HCT116 (cell line): ENCODE measurements around the gene FOS. TPM values are rescaled to one million over a fixed set of nuclear protein-coding genes. Genes with fewer than 3 reads are reported as not detected.

Experiments
- ATAC-seq: fragments of 200-7000 bp; cut with Tn5 transposase; 2 replicates; pipeline ENCODE4 v1.9.1; 2020; ENCODE audit warnings: mild to moderate bottlenecking, moderate library complexity
- BruUV-seq: library from RNA; stranded (reverse); fragments of 400-500 nt; replicated peaks from 2 replicates; lab custom pipeline; 2021; lab: Mats Ljungman, UMichigan
- CTCF ChIA-PET: fragments of 300-600 bp; sonication (Branson Sonifier 250); formaldehyde crosslinking; loops from one replicate; lab custom pipeline; 2021; ENCODE audit warnings: antibody characterized with exemption; lab: Charles Lee
- POLR2A ChIA-PET: fragments of 300-600, 350-600 bp; sonication (Branson Sonifier 250); formaldehyde crosslinking; loops from one replicate; lab custom pipeline; 2021; ENCODE audit warnings: antibody characterized with exemption; lab: Charles Lee
- RAD21 ChIA-PET, 2 experiments: fragments of 300-600 bp; sonication (Branson Sonifier 250); formaldehyde crosslinking; loops; one replicate each; lab custom pipeline; 2023; ENCODE audit warnings: low total read pairs in 2 of 2; ENCODE audit not compliant: uncharacterized antibody in 2 of 2, unreplicated experiment in 2 of 2, low non-redundant PET in 1 of 2; lab: Charles Lee
- DNase-seq: peaks from one replicate; pipeline ENCODE4 v3.0.0-alpha.2; 2010; ENCODE audit warnings: low read depth, low spot score
- H2AFZ ChIP-seq: fragments of 200-600 bp; shearing (Covaris generic), sonication (generic); 2 replicates; pipeline ENCODE4 v1.6.1; 2017; ENCODE audit warnings: low read depth, mixed run types, mixed read lengths, antibody characterized with exemption, low read length; ENCODE audit not compliant: poor library complexity, severe bottlenecking
- H3K27ac ChIP-seq: 2 replicates; pipeline ENCODE4 v1.5.1; 2012; ENCODE audit warnings: low read depth, low read length
- H3K27me3 ChIP-seq: fragments of 200-600 bp; sonication (generic); 2 replicates; pipeline ENCODE4 v1.6.1; 2016; ENCODE audit warnings: mixed run types, low read length, mixed read lengths; ENCODE audit not compliant: insufficient read depth
- H3K36me3 ChIP-seq, 2 experiments: fragments of 200-500 bp in 1 of 2; fragments of 200-600 bp in 1 of 2; sonication (Bioruptor generic) in 1 of 2; sonication (generic) in 1 of 2; 2 replicates each; pipeline versions ENCODE4 v1.5.1 to v1.6.1; 2014 to 2016; ENCODE audit warnings: low read length in 2 of 2, inconsistent platforms in 1 of 2, mixed read lengths in 1 of 2, mixed run types in 1 of 2; ENCODE audit not compliant: insufficient read depth in 2 of 2, control insufficient read depth in 1 of 2
- H3K4me1 ChIP-seq, 2 experiments: fragments of 200-600 bp in 1 of 2; sonication (generic) in 1 of 2; 2 replicates each; pipeline versions ENCODE4 v1.5.1 to v1.6.1; 2012 to 2017; ENCODE audit warnings: low read length in 2 of 2, inconsistent platforms in 1 of 2, mild to moderate bottlenecking in 1 of 2, mixed read lengths in 1 of 2, mixed run types in 1 of 2, moderate library complexity in 1 of 2; ENCODE audit not compliant: insufficient read depth in 2 of 2, control insufficient read depth in 1 of 2
- H3K4me2 ChIP-seq: fragments of 200-600 bp; sonication (generic); 2 replicates; pipeline ENCODE4 v1.6.1; 2017; ENCODE audit warnings: mixed run types, low read length, mixed read lengths
- H3K4me3 ChIP-seq, 2 experiments: fragments of 200-600 bp in 1 of 2; sonication (generic) in 1 of 2; replicated peaks in 1 of 2; 2 replicates each; pipeline ENCODE4 v1.5.1; 2011 to 2016; ENCODE audit warnings: low read length in 2 of 2, control low read depth in 1 of 2, low read depth in 1 of 2, mild to moderate bottlenecking in 1 of 2, mixed read lengths in 1 of 2, mixed run types in 1 of 2
- H3K79me2 ChIP-seq: fragments of 200-600 bp; sonication (generic); 2 replicates; pipeline ENCODE4 v1.6.1; 2017; ENCODE audit warnings: mild to moderate bottlenecking, mixed run types, low read length, moderate library complexity, mixed read lengths; ENCODE audit not compliant: insufficient read depth
- H3K9ac ChIP-seq: fragments of 200-600 bp; sonication (generic); 2 replicates; pipeline ENCODE4 v1.6.1; 2016; ENCODE audit warnings: low read length, mixed read lengths
- H3K9me2 ChIP-seq: fragments of 200-600 bp; sonication (generic), shearing (Covaris generic); 2 replicates; pipeline ENCODE4 v1.6.1; 2017; ENCODE audit warnings: mixed run types, mild to moderate bottlenecking, moderate library complexity; ENCODE audit not compliant: insufficient read depth
- H3K9me3 ChIP-seq, 2 experiments: fragments of 200-500 bp in 1 of 2; fragments of 200-600 bp in 1 of 2; sonication (Bioruptor generic) in 1 of 2; sonication (generic) in 1 of 2; 2 replicates each; pipeline ENCODE4 v1.6.1; 2014 to 2017; ENCODE audit warnings: low read length in 2 of 2, mixed read lengths in 2 of 2, inconsistent platforms in 1 of 2, low read depth in 1 of 2, mild to moderate bottlenecking in 1 of 2, mixed run types in 1 of 2, moderate library complexity in 1 of 2; ENCODE audit not compliant: control insufficient read depth in 1 of 2, insufficient read depth in 1 of 2
- H4K20me1 ChIP-seq: fragments of 200-600 bp; sonication (generic), shearing (Covaris generic); 2 replicates; pipeline ENCODE4 v1.6.1; 2017; ENCODE audit warnings: mixed run types, mild to moderate bottlenecking, moderate library complexity; ENCODE audit not compliant: insufficient read depth
- RAD21 ChIP-seq: IDR thresholded peaks from 2 replicates; pipeline ENCODE4 v1.6.1; 2012; ENCODE audit warnings: low read depth, mild to moderate bottlenecking
- TCF7L2 ChIP-seq: IDR thresholded peaks from 2 replicates; pipeline ENCODE4 v1.7.0; 2011; ENCODE audit warnings: borderline replicate concordance, inconsistent platforms; ENCODE audit not compliant: insufficient read depth, insufficient read length; ENCODE audit errors: extremely low read depth
- intact Hi-C: fragments of 100-400 bp; cut with micrococcal nuclease; formaldehyde crosslinking; loops from 2 replicates; pipeline ENCODE4 v1.10.0; 2022
- total RNA-seq: library from RNA; stranded (reverse); gene quantifications from one replicate; pipeline ENCODE4 v1.2.1, GENCODE V29; 2021; ENCODE audit not compliant: unreplicated experiment
- TF ChIP-seq, protein P1 (sequence below), 3 experiments: fragments of 200-600 bp in 1 of 3; sonication (generic) in 1 of 3; IDR thresholded peaks in 2 of 3; conservative IDR thresholded peaks in 1 of 3; 2 replicates each; pipeline ENCODE4 v1.5.1; 2012 to 2017; ENCODE audit warnings: low read depth in 2 of 3, low read length in 2 of 3, antibody characterized with exemption in 1 of 3, borderline replicate concordance in 1 of 3, control low read depth in 1 of 3, mild to moderate bottlenecking in 1 of 3, mixed read lengths in 1 of 3, mixed run types in 1 of 3, moderate library complexity in 1 of 3; ENCODE audit not compliant: insufficient read depth in 1 of 3

Gene FOS
- total RNA-seq, 1 experiment from 2014 or later, result 50.4 TPM

DNA sequence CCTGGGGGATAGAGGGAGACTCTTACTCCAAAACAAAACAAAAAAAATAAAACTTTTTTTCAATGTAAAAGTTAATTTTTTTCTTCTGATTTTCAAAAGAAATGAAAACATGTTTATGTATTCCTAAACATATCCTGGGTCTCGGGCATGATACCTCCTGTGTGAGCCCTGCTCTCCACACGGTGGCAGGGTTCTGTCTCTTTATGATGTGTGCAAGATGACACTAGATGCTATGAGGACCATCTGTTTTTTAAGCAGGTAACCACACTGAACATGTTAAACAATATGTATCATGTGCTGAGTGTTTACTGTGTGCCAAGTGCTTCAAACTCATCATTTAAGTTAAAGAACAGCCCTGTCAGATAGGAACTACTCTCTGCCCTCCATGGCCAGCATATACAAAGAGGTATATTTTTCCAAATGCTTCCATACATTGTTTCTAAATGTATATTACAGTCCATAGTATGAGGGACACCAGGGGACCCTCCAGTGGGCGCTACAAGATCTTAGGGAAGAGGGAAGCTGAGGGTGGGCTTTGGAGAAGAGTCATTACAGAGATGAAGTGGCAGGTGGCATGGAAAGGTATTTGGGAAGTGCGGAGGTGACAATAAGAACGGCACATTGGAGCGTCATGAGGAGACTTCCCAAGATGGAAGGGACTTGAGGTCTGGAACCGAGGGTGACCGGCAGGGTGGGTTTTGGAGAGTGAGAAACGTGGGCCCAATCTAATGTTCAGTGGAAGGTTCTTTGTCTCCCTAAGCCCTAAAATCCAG, 28.5 kb downstream of the FOS start:
- H3K4me2 ChIP-seq, result peak overlapping the region; percentile 53
- DNase-seq (peak; percentile 26), ATAC-seq (peak; percentile 71)
- no peaks in the 10 kb centered on the region for H3K79me2 ChIP-seq
- CTCF ChIA-PET, result interaction anchor here (1.0 to 4.3 kb wide), 7 partner anchors 10 to 270 kb away, joined by 4 to 45 read pairs (median 8); no protein-coding TSS in a partner anchor
- no peaks in the 10 kb centered on the region for H4K20me1 ChIP-seq
- H3K9ac ChIP-seq, result no peak overlapping the region
- no peaks in the 10 kb centered on the region for H3K9me3 ChIP-seq
- H3K27me3 ChIP-seq, result no peaks in the 10 kb centered on the region
- POLR2A ChIA-PET, result interaction anchor here (1.3 kb wide), 1 partner anchor 182 kb away, joined by 3 read pairs; no protein-coding TSS in a partner anchor
- intact Hi-C loops, result loop anchor here (1.0 to 2.0 kb wide), 3 partner anchors 181 to 446 kb away; no protein-coding TSS in a partner anchor
- peaks cover 0 to 10% of the 10 kb centered on the region in 2 experiments; a peak in 2 of 4 replicates for H3K4me1 ChIP-seq
- no peak overlapping the region for H3K27ac ChIP-seq
- peak overlapping the region; percentile 83 for H2AFZ ChIP-seq
- BruUV-seq, result no TSS peak
- H3K4me3 ChIP-seq, result no peak overlapping the region
- no peaks in the 10 kb centered on the region for H3K36me3 ChIP-seq
- H3K9me2 ChIP-seq, result no peaks in the 10 kb centered on the region
- TF ChIP-seq RAD21, result peak; percentile 67
- TF ChIP-seq, protein P1, sequence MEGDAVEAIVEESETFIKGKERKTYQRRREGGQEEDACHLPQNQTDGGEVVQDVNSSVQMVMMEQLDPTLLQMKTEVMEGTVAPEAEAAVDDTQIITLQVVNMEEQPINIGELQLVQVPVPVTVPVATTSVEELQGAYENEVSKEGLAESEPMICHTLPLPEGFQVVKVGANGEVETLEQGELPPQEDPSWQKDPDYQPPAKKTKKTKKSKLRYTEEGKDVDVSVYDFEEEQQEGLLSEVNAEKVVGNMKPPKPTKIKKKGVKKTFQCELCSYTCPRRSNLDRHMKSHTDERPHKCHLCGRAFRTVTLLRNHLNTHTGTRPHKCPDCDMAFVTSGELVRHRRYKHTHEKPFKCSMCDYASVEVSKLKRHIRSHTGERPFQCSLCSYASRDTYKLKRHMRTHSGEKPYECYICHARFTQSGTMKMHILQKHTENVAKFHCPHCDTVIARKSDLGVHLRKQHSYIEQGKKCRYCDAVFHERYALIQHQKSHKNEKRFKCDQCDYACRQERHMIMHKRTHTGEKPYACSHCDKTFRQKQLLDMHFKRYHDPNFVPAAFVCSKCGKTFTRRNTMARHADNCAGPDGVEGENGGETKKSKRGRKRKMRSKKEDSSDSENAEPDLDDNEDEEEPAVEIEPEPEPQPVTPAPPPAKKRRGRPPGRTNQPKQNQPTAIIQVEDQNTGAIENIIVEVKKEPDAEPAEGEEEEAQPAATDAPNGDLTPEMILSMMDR (IDR thresholded peaks at IDR 0.05 in 2 of 3, conservative IDR thresholded peaks at IDR 0.05 in 1 of 3; ENCODE audit: borderline replicate concordance in 1 of 3, insufficient read depth in 1 of 3, low read depth in 2 of 3, low read length in 2 of 3), result peak; percentile 50 to 67 (median 63); a peak in 5 of 6 replicates
- no peak for TF ChIP-seq TCF7L2
- RAD21 ChIA-PET, result interaction anchor here (0.6 to 1.1 kb wide), 3 partner anchors 171 to 182 kb away, joined by 3 to 7 read pairs (median 4); no protein-coding TSS in a partner anchor
